Common myeloid progenitor, CD34-positive (primary cell): ENCODE data around the gene TEX48.

Experiments
- CTCF ChIA-PET: fragments of 350-600 bp; sonication (Branson Sonifier 250); formaldehyde crosslinking; loops from one replicate; lab custom pipeline; 2021; ENCODE audit warnings: antibody characterized with exemption; lab: Charles Lee
- POLR2A ChIA-PET: fragments of 350-600 bp; sonication (Branson Sonifier 250); formaldehyde crosslinking; loops from one replicate; lab custom pipeline; 2021; ENCODE audit warnings: antibody characterized with exemption; lab: Charles Lee
- DNase-seq, 3 donors: peaks; one replicate each; pipeline versions ENCODE4 v3.0.0 to v3.0.0-alpha.2; 2013
- H3K27ac ChIP-seq, 2 experiments: 1 replicate in 1 of 2; 2 replicates in 1 of 2; pipeline ENCODE4 v1.7.0; 2013; ENCODE audit warnings: inconsistent platforms in 2 of 2, low read length in 2 of 2, mild to moderate bottlenecking in 2 of 2, low read depth in 1 of 2, moderate library complexity in 1 of 2; ENCODE audit not compliant: severe bottlenecking in 2 of 2, insufficient read depth in 1 of 2, poor library complexity in 1 of 2
- H3K27me3 ChIP-seq, 5 experiments: replicated peaks in 2 of 5; 1 replicate in 3 of 5; 2 replicates in 2 of 5; pipeline versions ENCODE4 v1.6.1 to v1.7.0; 2013; ENCODE audit warnings: low read length in 4 of 5, mild to moderate bottlenecking in 2 of 5, moderate library complexity in 2 of 5, inconsistent platforms in 1 of 5; ENCODE audit not compliant: insufficient read depth in 5 of 5, control insufficient read depth in 4 of 5
- H3K36me3 ChIP-seq, 4 experiments: 1 replicate in 2 of 4; 2 replicates in 2 of 4; pipeline versions ENCODE4 v1.6.1 to v1.7.0; 2013; ENCODE audit warnings: low read length in 3 of 4, control low read depth in 1 of 4, mild to moderate bottlenecking in 1 of 4; ENCODE audit not compliant: control insufficient read depth in 4 of 4, insufficient read depth in 4 of 4
- H3K4me1 ChIP-seq, 4 experiments: 1 replicate in 3 of 4; 2 replicates in 1 of 4; pipeline versions ENCODE4 v1.6.1 to v1.7.1; 2013; ENCODE audit warnings: low read length in 3 of 4, mild to moderate bottlenecking in 3 of 4, control low read depth in 1 of 4, inconsistent platforms in 1 of 4, moderate library complexity in 1 of 4; ENCODE audit not compliant: control insufficient read depth in 4 of 4, insufficient read depth in 4 of 4; ENCODE audit errors: control extremely low read depth in 1 of 4
- H3K4me3 ChIP-seq, 7 experiments: 1 replicate in 4 of 7; 2 replicates in 3 of 7; pipeline versions ENCODE4 v1.5.1 to v1.7.0; 2013; ENCODE audit warnings: mild to moderate bottlenecking in 7 of 7, low read length in 6 of 7, moderate library complexity in 6 of 7, inconsistent platforms in 2 of 7, low read depth in 2 of 7, control low read depth in 1 of 7; ENCODE audit not compliant: insufficient read depth in 4 of 7, control insufficient read depth in 1 of 7; ENCODE audit errors: extremely low read depth in 1 of 7
- H3K9me3 ChIP-seq, 5 experiments: 1 replicate in 4 of 5; 2 replicates in 1 of 5; pipeline versions ENCODE4 v1.6.1 to v1.7.1; 2013; ENCODE audit warnings: low read length in 4 of 5, mild to moderate bottlenecking in 2 of 5, inconsistent platforms in 1 of 5, low read depth in 1 of 5, moderate library complexity in 1 of 5; ENCODE audit not compliant: control insufficient read depth in 4 of 5, insufficient read depth in 2 of 5; ENCODE audit errors: control extremely low read depth in 1 of 5
- WGBS: methylation state at CpG from one replicate; pipeline ENCODE4 v1.1.5; 2013; ENCODE audit not compliant: insufficient coverage; 5-methylcytosine and 5-hydroxymethylcytosine counted together

The TEX48 gene

DNA sequence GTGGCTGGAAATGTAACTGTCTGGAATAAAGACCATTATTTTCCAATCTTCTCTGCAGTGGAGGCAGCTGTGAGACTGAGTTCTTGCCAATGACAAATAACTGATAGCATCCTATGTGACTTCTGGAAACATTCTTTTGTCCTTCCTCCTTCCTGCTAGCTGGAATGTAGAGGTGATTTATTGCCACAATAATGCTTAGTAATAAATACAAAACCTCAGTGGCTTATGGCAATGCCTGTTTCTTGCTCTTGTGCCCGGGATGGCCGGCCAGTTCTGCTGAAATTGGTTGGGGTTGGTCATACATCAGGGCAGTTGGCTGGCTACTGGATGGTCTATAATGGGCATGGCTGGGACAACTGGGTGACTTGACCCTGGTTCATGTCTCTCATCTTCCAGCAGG is 12.2 kb upstream of the TEX48 start:
- ChIA-PET POLR2A (no interaction called here), CTCF (interaction anchor here (1.0 kb wide), 1 partner anchor 13 kb away, joined by 4 read pairs; no protein-coding TSS in a partner anchor)
- WGBS = 83% methylated on average over 2 of the region's 2 CpGs
- DNase-seq = no peak
- Histone ChIP-seq H3K27me3 (no peaks in the 10 kb centered on the region), H3K9me3 (no peaks in the 10 kb centered on the region), H3K36me3 (no peaks in the 10 kb centered on the region), H3K4me3 (no peak overlapping the region), H3K4me1 (no peaks in the 10 kb centered on the region), H3K27ac (no peak overlapping the region)

DNA sequence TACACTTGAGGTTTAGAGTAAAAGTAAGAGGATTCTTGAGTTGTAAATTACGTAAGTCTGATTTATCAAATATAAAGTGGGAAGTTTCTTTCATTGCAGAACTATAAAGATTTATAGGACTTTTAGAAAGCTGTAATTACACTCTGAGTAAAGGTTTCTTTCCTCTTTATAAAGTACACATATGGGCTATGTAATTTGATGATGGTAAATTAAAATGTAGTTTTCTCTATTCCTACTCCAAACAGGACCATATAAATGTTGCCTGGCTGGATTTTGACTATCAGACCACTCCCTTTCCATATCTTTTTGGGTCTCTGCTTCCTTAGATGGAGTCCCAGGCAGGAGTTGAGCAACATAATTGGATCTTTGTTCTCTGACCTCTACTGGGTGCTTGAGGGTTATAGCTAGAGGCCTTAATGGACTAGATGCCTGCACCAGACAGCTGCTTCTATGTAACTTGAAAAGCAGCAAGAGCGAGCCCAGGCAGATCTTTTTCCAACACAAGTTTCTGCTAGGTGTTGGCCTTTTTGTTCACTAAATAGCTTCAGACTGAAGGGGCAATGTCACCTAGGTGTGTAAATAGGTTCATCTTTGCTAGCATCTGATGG is 11.4 kb upstream of the TEX48 start:
- Histone ChIP-seq H3K36me3 (no peaks in the 10 kb centered on the region), H3K4me3 (no peak overlapping the region), H3K27ac (no peak overlapping the region), H3K9me3 (no peaks in the 10 kb centered on the region), H3K27me3 (no peaks in the 10 kb centered on the region), H3K4me1 (no peaks in the 10 kb centered on the region)
- CTCF ChIA-PET = interaction anchor here (1.0 to 1.6 kb wide), 4 partner anchors 10 to 321 kb away, joined by 4 to 5 read pairs (median 4); no protein-coding TSS in a partner anchor
- no peak for DNase-seq
- 100% methylated on average over 1 of the region's 2 CpGs for WGBS
- POLR2A ChIA-PET = interaction anchor here (0.6 kb wide), 1 partner anchor 265 kb away, joined by 6 read pairs; no protein-coding TSS in a partner anchor

DNA sequence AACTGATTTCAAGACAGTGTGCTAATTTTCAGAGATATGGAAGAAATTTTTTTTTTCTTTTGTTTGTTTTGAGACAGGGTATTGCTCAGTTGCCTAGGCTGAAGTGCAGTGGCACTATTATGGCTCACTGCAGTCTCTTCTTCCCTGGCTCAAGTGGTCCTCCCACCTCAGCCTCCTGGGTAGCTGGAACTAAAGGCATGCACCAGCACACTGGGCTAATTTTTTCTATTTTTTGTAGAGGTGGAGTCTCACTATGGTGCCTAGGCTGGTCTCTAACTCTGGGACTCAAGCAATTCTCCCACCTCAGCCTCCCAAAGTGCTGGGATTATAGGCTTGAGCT is 9.9 kb upstream of the TEX48 start:
- no peak overlapping the region for H3K4me3 ChIP-seq
- H3K9me3 ChIP-seq = no peaks in the 10 kb centered on the region
- no peaks in the 10 kb centered on the region for H3K36me3 ChIP-seq
- CTCF ChIA-PET = interaction anchor here (1.4 to 1.6 kb wide), 2 partner anchors 14 to 323 kb away, joined by 4 to 5 read pairs; no protein-coding TSS in a partner anchor
- no peaks in the 10 kb centered on the region for H3K4me1 ChIP-seq
- no peaks in the 10 kb centered on the region for H3K27me3 ChIP-seq
- DNase-seq = no peak
- no peak overlapping the region for H3K27ac ChIP-seq
- POLR2A ChIA-PET = no interaction called here

DNA sequence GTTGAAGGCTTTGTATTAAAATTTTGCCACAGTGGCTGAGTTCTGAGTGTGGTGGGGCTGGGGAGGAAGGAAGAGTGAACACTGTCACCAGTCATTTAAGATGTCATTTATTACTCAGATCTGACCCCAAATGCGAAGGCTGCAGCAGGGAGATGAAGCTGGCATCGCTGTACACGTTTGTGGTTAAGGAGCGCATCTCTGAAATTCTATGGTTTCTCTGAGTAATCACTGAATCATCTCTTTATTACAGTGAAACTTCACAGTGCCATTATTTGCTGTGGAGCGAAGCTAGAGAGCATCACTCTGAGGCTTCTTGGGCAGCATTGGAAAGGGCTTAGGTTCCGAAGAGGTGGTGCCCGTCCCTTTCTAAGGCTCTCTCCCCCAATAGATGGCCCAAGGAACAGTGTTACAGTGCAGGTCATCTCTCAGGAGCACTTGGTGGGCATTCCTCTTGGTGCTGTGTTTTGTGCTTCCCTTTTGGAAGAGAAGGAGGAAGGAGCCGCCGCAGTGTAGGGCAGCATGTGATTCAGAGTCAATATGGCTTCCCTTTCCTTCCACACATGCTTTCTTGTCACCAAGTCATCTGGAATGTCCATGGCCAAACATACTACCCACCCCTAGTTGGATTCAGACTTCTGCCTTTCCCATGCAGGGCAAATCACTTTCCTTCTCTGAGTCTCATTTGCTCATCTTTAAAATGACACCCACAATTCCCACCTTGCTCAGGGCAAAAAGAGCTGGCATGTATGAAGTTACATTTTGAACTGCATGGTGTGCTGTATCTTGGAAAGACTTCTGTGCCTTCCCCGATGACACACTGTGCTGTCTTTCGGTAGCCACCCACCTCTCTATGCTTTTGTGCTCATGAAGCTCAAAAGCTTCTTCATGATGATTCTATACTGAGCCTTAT is 9.3 kb upstream of the TEX48 start:
- CTCF ChIA-PET = interaction anchor here (0.7 to 1.0 kb wide), 2 partner anchors 30 to 320 kb away, joined by 3 read pairs; no protein-coding TSS in a partner anchor
- POLR2A ChIA-PET = no interaction called here

DNA sequence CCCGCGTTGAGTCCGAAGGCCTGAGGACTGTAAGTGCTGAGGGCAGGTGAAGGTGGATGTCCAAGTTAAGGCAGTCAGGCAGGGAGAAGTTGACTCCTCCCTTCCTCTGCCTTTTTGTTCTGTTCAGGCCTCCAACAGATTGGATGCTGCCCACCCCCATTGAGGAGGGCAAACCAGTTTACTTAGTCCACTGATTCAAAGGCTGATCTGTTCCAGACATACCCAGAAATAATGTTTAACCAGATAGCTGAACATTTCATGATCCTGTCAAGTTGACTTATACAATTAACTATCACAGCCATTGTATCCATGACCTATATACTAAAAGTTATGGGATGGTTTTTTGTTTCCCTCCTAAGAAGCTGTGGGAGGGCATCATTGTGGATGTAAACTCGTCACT is 8.3 kb upstream of the TEX48 start:
- Histone ChIP-seq H3K27me3 (no peaks in the 10 kb centered on the region), H3K36me3 (no peaks in the 10 kb centered on the region), H3K27ac (no peak overlapping the region), H3K9me3 (no peaks in the 10 kb centered on the region), H3K4me3 (no peak overlapping the region), H3K4me1 (no peaks in the 10 kb centered on the region)
- POLR2A ChIA-PET = no interaction called here
- no CpG with 5 or more reads among the region's 4 CpGs for WGBS
- no peak for DNase-seq
- CTCF ChIA-PET = interaction anchor here (1.0 kb wide), 1 partner anchor 29 kb away, joined by 3 read pairs; no protein-coding TSS in a partner anchor

More for the DNA sequence above, 9.3 kb upstream of the TEX48 start:
- no peak overlapping the region for H3K27ac ChIP-seq
- H3K4me3 ChIP-seq = no peak overlapping the region
- H3K9me3 ChIP-seq = no peaks in the 10 kb centered on the region
- H3K36me3 ChIP-seq = no peaks in the 10 kb centered on the region
- peak in 2 of 3 donors; percentile 29 to 34 for DNase-seq
- WGBS = 90% methylated on average over 8 of the region's 11 CpGs
- no peaks in the 10 kb centered on the region for H3K4me1 ChIP-seq
- H3K27me3 ChIP-seq = no peaks in the 10 kb centered on the region

DNA sequence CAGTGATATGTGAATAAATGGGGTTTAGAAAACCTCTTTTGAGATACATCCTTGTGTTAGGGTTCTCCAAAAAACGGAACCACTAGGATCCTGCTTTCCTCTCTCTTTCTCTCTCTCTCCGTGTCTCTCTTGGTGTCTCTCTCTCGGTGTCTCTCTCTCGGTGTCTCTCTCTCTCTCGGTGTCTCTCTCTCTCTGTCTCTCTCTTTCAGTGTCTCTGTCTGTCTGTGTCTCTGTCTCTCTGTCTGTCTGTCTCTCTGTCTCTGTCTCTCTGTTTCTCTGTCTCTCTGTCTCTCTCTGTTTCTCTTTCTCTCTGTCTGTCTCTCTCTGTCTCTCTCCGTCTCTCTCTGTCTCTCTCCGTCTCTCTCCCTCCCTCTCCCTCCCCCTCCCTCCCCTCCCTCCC is 7.8 kb upstream of the TEX48 start:
- Histone ChIP-seq H3K27me3 (no peaks in the 10 kb centered on the region), H3K4me1 (no peaks in the 10 kb centered on the region), H3K27ac (no peak overlapping the region), H3K4me3 (no peak overlapping the region), H3K9me3 (no peaks in the 10 kb centered on the region), H3K36me3 (no peaks in the 10 kb centered on the region)
- ChIA-PET CTCF (interaction anchor here (0.6 to 2.3 kb wide), 3 partner anchors 10 to 29 kb away, joined by 3 to 8 read pairs (median 3); no protein-coding TSS in a partner anchor), POLR2A (no interaction called here)
- DNase-seq = no peak
- 99% methylated on average over 7 of the region's 7 CpGs for WGBS
